CD4-positive, alpha-beta memory T cell (primary cell): ENCODE data around the gene MTO1. TPM values are rescaled to one million over a fixed set of nuclear protein-coding genes. Genes with fewer than 3 reads are reported as not detected.

ENCODE experiments used
- CTCF ChIA-PET: fragments of 350-600 bp; sonication (Branson Sonifier 250); formaldehyde crosslinking; loops from one replicate; lab custom pipeline; 2021; ENCODE audit warnings: inconsistent platforms; ENCODE audit not compliant: partially characterized antibody; lab: Charles Lee
- POLR2A ChIA-PET: fragments of 350-600 bp; sonication (Branson Sonifier 250); formaldehyde crosslinking; loops from one replicate; lab custom pipeline; 2021; ENCODE audit not compliant: partially characterized antibody; lab: Charles Lee
- DNase-seq, 5 donors: peaks; one replicate each; pipeline versions ENCODE4 v3.0.0 to v3.0.0-alpha.2; 2020 to 2022; ENCODE audit warnings: mixed read lengths in 1 of 5
- H3K27ac ChIP-seq: one replicate; pipeline ENCODE4 v1.7.0; 2013; ENCODE audit warnings: low read depth, low read length
- H3K27me3 ChIP-seq: 2 replicates; pipeline ENCODE4 v1.7.0; 2013; ENCODE audit warnings: mild to moderate bottlenecking, low read length, moderate library complexity; ENCODE audit not compliant: insufficient read depth
- H3K36me3 ChIP-seq: 2 replicates; pipeline ENCODE4 v1.7.0; 2013; ENCODE audit warnings: mild to moderate bottlenecking, low read length, moderate library complexity; ENCODE audit not compliant: insufficient read depth
- H3K4me1 ChIP-seq: 2 replicates; pipeline ENCODE4 v1.7.0; 2013; ENCODE audit warnings: mild to moderate bottlenecking, low read length, moderate library complexity; ENCODE audit not compliant: insufficient read depth
- H3K4me3 ChIP-seq, 2 donors: one replicate each; pipeline ENCODE4 v1.7.0; 2013; ENCODE audit warnings: low read length in 2 of 2, mild to moderate bottlenecking in 1 of 2
- H3K9me3 ChIP-seq, 2 donors: one replicate each; pipeline ENCODE4 v1.7.0; 2013; ENCODE audit warnings: low read length in 2 of 2, control low read depth in 1 of 2; ENCODE audit not compliant: control insufficient read depth in 1 of 2
- H3K27ac Mint-ChIP-seq, 7 donors: one replicate each; pipeline ENCODE4 v1.8.0; 2020 to 2021; ENCODE audit warnings: mixed read lengths in 7 of 7, mild to moderate bottlenecking in 6 of 7, inconsistent platforms in 3 of 7, moderate library complexity in 3 of 7
- H3K27me3 Mint-ChIP-seq, 2 donors: one replicate each; pipeline ENCODE4 v1.8.0; 2020 to 2021; ENCODE audit warnings: mixed read lengths in 2 of 2
- H3K36me3 Mint-ChIP-seq, 2 donors: one replicate each; pipeline ENCODE4 v1.8.0; 2020 to 2021; ENCODE audit warnings: mixed read lengths in 2 of 2, inconsistent platforms in 1 of 2, mild to moderate bottlenecking in 1 of 2
- H3K4me1 Mint-ChIP-seq, 4 donors: one replicate each; pipeline ENCODE4 v1.8.0; 2020 to 2021; ENCODE audit warnings: mixed read lengths in 4 of 4, mild to moderate bottlenecking in 1 of 4
- H3K4me3 Mint-ChIP-seq, 8 donors: one replicate each; pipeline ENCODE4 v1.8.0; 2020 to 2021; ENCODE audit warnings: mixed read lengths in 8 of 8, mild to moderate bottlenecking in 7 of 8, moderate library complexity in 6 of 8, inconsistent platforms in 3 of 8
- H3K9me3 Mint-ChIP-seq, 8 donors: one replicate each; pipeline ENCODE4 v1.8.0; 2020 to 2021; ENCODE audit warnings: mixed read lengths in 8 of 8, mild to moderate bottlenecking in 5 of 8, inconsistent platforms in 3 of 8, moderate library complexity in 1 of 8
- intact Hi-C: fragments of 100-400 bp; cut with micrococcal nuclease; formaldehyde crosslinking; loops from one replicate; pipeline ENCODE4 v1.15.1; 2023
- polyA plus RNA-seq, 2 donors: library from polyadenylated mRNA; unstranded; fragments of 300-500 nt; fragmentation: Illumina TruSeq; gene quantifications; one replicate each; pipeline ENCODE4 v1.2.3, GENCODE V29; 2021
- total RNA-seq, 2 experiments: library from RNA; stranded (reverse); gene quantifications; one replicate each; pipeline ENCODE4 v1.2.3, GENCODE V29; 2021

Gene MTO1
- total and polyA plus RNA-seq, 4 experiments from 2014 or later = 31.7 to 99.8 (median 69.9) TPM

DNA sequence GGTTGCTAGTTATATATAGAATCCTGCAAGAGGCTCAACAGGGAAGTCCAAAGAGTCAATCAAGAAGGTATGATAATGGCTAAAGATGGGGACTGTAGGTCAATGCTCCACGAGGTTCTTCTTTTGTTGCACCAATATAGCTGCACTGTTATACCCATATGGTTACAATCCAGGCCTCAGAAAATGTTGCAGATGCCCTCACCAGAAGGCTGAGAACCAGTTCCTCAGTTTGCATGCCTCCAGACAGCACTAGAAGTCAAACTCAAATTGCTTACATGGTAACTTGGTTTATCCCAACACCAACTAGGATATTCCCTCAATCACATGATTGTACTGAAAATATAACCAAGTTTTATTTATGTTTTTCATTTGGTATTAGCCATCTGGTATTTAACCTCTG is 47.2 kb downstream of the MTO1 start:
- peaks cover 0 to 4% (median 1%) of the 10 kb centered on the region in 4 donors for H3K4me1 Mint-ChIP-seq
- H3K9me3 ChIP-seq = no peaks in the 10 kb centered on the region
- POLR2A ChIA-PET = interaction anchor here (1.2 to 2.0 kb wide), 3 partner anchors 9 to 38 kb away, joined by 3 to 12 read pairs (median 7); partner anchors contain the start of gene EEF1A1
- no peak overlapping the region for H3K4me3 ChIP-seq
- H3K4me3 Mint-ChIP-seq = no peak overlapping the region
- H3K27ac Mint-ChIP-seq = no peak overlapping the region
- no peaks in the 10 kb centered on the region for H3K4me1 ChIP-seq
- peaks cover 0 to 2% (median 0%) of the 10 kb centered on the region in 8 donors for H3K9me3 Mint-ChIP-seq
- peaks cover 4 to 22% of the 10 kb centered on the region in 2 donors for H3K36me3 Mint-ChIP-seq
- DNase-seq = no peak
- intact Hi-C loops = no loop called here
- no peaks in the 10 kb centered on the region for H3K27me3 Mint-ChIP-seq
- H3K27me3 ChIP-seq = no peaks in the 10 kb centered on the region
- H3K27ac ChIP-seq = no peak overlapping the region
- no peaks in the 10 kb centered on the region for H3K36me3 ChIP-seq
- CTCF ChIA-PET = no interaction called here

DNA sequence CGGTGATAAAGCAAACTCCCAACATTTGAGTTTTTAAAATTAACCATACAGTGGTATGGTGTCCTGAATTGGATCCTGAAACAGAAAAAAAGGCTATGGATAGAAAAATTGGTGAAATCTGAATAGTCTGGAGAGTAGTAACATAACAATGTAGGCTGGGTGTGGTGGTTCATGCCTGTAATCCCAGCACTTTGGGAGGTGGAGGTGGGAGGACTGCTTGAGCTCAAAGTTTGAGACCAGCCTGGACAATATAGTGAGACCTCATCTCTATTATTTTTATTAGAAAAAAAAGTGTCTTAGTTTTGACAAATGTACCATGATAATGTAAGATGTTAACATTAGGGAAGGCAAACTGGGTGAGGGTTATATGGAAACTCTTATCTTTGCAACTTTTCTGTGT is 48.3 kb downstream of the MTO1 start:
- Histone ChIP-seq H3K4me3 (no peak overlapping the region), H3K9me3 (no peaks in the 10 kb centered on the region), H3K27me3 (no peaks in the 10 kb centered on the region), H3K36me3 (peaks cover 2% of the 10 kb centered on the region), H3K27ac (no peak overlapping the region), H3K4me1 (peaks cover 6% of the 10 kb centered on the region)
- Mint-ChIP-seq H3K9me3 (no peaks in the 10 kb centered on the region), H3K36me3 (peaks cover 3 to 19% of the 10 kb centered on the region in 2 donors), H3K4me1 (peaks cover 1 to 10% (median 3%) of the 10 kb centered on the region in 4 donors), H3K4me3 (no peak overlapping the region), H3K27me3 (no peaks in the 10 kb centered on the region), H3K27ac (peak overlapping the region in 2 of 7 donors; percentile 3 to 36)
- DNase-seq = no peak
- intact Hi-C loops = no loop called here
- ChIA-PET POLR2A (interaction anchor here (1.6 to 2.0 kb wide), 2 partner anchors 8 to 11 kb away, joined by 7 to 12 read pairs; partner anchors contain the start of gene EEF1A1), CTCF (interaction anchor here (0.6 to 7.8 kb wide), 2 partner anchors 10 to 103 kb away, joined by 3 to 222 read pairs; no protein-coding TSS in a partner anchor)

DNA sequence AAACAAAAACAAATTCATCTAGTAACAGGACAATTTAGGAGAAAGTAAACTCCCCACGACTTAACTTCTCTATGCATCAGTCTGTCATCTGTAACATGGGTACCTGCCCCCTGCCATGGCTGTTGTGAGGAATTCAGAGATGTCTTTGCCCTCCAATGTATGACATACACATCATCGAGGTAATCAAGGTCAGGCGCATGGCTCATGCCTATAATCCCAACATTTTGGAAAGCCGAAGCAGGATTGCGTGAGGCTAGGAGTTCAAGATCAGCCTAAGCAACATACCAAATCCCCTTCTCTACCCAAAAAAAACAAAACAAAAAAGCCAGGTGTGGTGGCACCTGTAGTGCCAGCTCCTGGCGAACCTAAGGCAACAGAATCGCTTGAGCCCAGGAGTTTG is 50.3 kb downstream of the MTO1 start:
- H3K4me3 Mint-ChIP-seq = no peak overlapping the region
- Histone ChIP-seq H3K9me3 (no peaks in the 10 kb centered on the region), H3K27me3 (no peaks in the 10 kb centered on the region), H3K27ac (no peak overlapping the region), H3K4me1 (peaks cover 25% of the 10 kb centered on the region), H3K36me3 (peaks cover 18% of the 10 kb centered on the region), H3K4me3 (no peak overlapping the region)
- peaks cover 18 to 29% (median 21%) of the 10 kb centered on the region in 4 donors for H3K4me1 Mint-ChIP-seq
- intact Hi-C loops = no loop called here
- peaks cover 18 to 35% of the 10 kb centered on the region in 2 donors for H3K36me3 Mint-ChIP-seq
- ChIA-PET POLR2A (interaction anchor here (1.1 to 2.7 kb wide), 3 partner anchors 8 to 12 kb away, joined by 3 to 18 read pairs (median 16); partner anchors contain the start of gene EEF1A1), CTCF (interaction anchor here (2.0 to 7.8 kb wide), 2 partner anchors 75 to 101 kb away, joined by 6 to 222 read pairs; no protein-coding TSS in a partner anchor)
- no peak for DNase-seq
- no peaks in the 10 kb centered on the region for H3K9me3 Mint-ChIP-seq
- H3K27ac Mint-ChIP-seq = peak overlapping the region in 4 of 7 donors; percentile 43 to 74 (median 66)
- H3K27me3 Mint-ChIP-seq = no peaks in the 10 kb centered on the region

DNA sequence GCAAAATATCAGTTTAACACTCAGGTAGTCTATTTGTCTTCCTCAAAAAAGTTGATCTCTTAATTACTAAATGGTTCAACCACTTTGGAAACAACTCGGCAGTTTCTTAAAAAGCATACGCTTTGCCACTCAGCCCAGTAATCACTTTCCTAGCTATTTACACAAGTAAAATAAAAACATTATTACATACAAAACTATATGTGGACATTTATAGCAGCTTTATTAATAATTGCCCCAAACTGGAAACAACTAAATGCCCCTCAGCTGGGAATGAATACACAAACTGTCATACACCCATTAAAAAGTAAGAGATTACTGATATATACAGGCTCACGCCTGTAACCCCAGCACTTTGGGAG is 51.9 kb downstream of the MTO1 start:
- Histone ChIP-seq H3K27ac (no peak overlapping the region), H3K4me1 (peaks cover 41% of the 10 kb centered on the region), H3K9me3 (no peaks in the 10 kb centered on the region), H3K36me3 (peaks cover 25% of the 10 kb centered on the region), H3K27me3 (no peaks in the 10 kb centered on the region), H3K4me3 (no peak overlapping the region)
- no peak overlapping the region for H3K4me3 Mint-ChIP-seq
- peak overlapping the region; percentile 0 to 99 (median 18) for H3K27ac Mint-ChIP-seq
- CTCF ChIA-PET = interaction anchor here (0.7 to 7.8 kb wide), 15 partner anchors 8 to 139 kb away, joined by 3 to 222 read pairs (median 3); partner anchors contain the start of genes CGAS and SLC17A5
- peaks cover 28 to 50% of the 10 kb centered on the region in 2 donors for H3K36me3 Mint-ChIP-seq
- H3K27me3 Mint-ChIP-seq = no peaks in the 10 kb centered on the region
- peaks cover 27 to 44% (median 32%) of the 10 kb centered on the region in 4 donors for H3K4me1 Mint-ChIP-seq
- DNase-seq = peak in 1 of 5 donors; percentile 18
- no peaks in the 10 kb centered on the region for H3K9me3 Mint-ChIP-seq
- POLR2A ChIA-PET = interaction anchor here (1.0 to 13.1 kb wide), 12 partner anchors 8 to 140 kb away, joined by 3 to 316 read pairs (median 8); partner anchors contain the start of genes CGAS, EEF1A1, MTO1 and SLC17A5
- intact Hi-C loops = no loop called here

DNA sequence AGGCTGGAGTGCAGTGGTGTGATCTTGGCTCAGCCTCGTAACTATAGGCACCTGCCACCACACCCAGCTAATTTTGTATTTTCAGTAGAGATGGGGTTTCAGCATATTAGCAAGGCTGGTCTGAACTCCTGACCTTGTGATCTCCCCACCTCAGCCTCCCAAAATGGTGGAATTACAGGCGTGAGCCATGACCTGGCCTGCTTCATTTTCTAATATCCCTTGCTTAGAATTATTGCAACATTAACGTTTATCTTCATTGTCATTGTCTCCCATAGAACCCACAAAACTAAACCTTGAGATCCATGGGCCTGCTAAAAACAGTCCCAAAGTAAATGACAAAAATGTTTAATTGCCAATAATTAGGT is 53.2 kb downstream of the MTO1 start:
- Mint-ChIP-seq H3K27me3 (no peaks in the 10 kb centered on the region), H3K36me3 (peaks cover 41 to 61% of the 10 kb centered on the region in 2 donors), H3K4me3 (peak overlapping the region in 1 of 8 donors; percentile 52), H3K27ac (peak overlapping the region; percentile 48 to 99 (median 86)), H3K4me1 (peaks cover 35 to 57% (median 44%) of the 10 kb centered on the region in 4 donors), H3K9me3 (peaks cover 0 to 5% (median 0%) of the 10 kb centered on the region in 8 donors)
- POLR2A ChIA-PET = interaction anchor here (1.1 to 13.1 kb wide), 9 partner anchors 7 to 139 kb away, joined by 3 to 316 read pairs (median 16); partner anchors contain the start of genes EEF1A1, MTO1 and SLC17A5
- no peak overlapping the region for H3K4me3 ChIP-seq
- no peaks in the 10 kb centered on the region for H3K27me3 ChIP-seq
- no peaks in the 10 kb centered on the region for H3K9me3 ChIP-seq
- H3K4me1 ChIP-seq = peaks cover 54% of the 10 kb centered on the region
- CTCF ChIA-PET = interaction anchor here (1.1 to 7.8 kb wide), 23 partner anchors 9 to 161 kb away, joined by 3 to 222 read pairs (median 5); partner anchors contain the start of genes MTO1 and SLC17A5
- intact Hi-C loops = loop anchor here (1.0 kb wide), 4 partner anchors 96 to 219 kb away; partner anchors contain the start of gene SLC17A5
- DNase-seq = no peak
- H3K36me3 ChIP-seq = peaks cover 37% of the 10 kb centered on the region
- H3K27ac ChIP-seq = peak overlapping the region; percentile 31

DNA sequence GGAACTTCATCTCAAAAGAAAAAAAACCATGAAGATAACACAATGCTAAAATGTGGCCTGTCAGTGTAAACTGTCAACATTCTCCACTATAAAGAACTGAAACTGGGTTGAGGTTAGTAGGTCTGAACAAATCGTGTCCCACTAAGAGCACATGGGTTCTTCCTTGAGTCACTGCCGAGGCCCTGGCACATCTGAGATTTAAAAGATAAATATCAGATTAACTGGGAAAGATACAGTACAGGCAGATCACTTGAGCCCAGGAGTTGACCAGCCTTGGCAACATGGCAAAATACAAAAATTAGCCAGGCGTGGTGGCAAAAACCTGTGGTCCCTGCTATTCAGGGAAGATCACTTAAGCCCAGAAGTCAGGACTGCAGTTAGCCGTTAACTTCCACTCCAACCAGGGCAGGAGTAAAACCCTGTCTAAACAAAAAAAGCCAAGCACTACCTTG is 53.7 kb downstream of the MTO1 start:
- Mint-ChIP-seq H3K27ac (peak overlapping the region; percentile 70 to 99 (median 90)), H3K36me3 (peaks cover 46 to 65% of the 10 kb centered on the region in 2 donors), H3K27me3 (no peaks in the 10 kb centered on the region), H3K4me1 (peaks cover 36 to 62% (median 47%) of the 10 kb centered on the region in 4 donors), H3K9me3 (peaks cover 0 to 10% (median 0%) of the 10 kb centered on the region in 8 donors), H3K4me3 (peak overlapping the region in 5 of 8 donors; percentile 18 to 83 (median 29))
- POLR2A ChIA-PET = interaction anchor here (0.6 to 13.1 kb wide), 17 partner anchors 9 to 138 kb away, joined by 3 to 316 read pairs (median 8); partner anchors contain the start of genes MTO1 and SLC17A5
- CTCF ChIA-PET = interaction anchor here (0.7 to 7.8 kb wide), 36 partner anchors 9 to 218 kb away, joined by 3 to 222 read pairs (median 5); partner anchors contain the start of genes MTO1 and SLC17A5
- H3K4me3 ChIP-seq = no peak overlapping the region
- intact Hi-C loops = loop anchor here (1.0 kb wide), 4 partner anchors 95 to 218 kb away; partner anchors contain the start of gene SLC17A5
- peaks cover 39% of the 10 kb centered on the region for H3K36me3 ChIP-seq
- peak in 1 of 5 donors; percentile 38 for DNase-seq
- peaks cover 55% of the 10 kb centered on the region for H3K4me1 ChIP-seq
- H3K27ac ChIP-seq = peak overlapping the region; percentile 31
- H3K27me3 ChIP-seq = no peaks in the 10 kb centered on the region
- no peaks in the 10 kb centered on the region for H3K9me3 ChIP-seq
